GM19395 (cell line): Measurements from ENCODE around the gene FHAD1.
"Not testable (repeated sequence)": the region's sequence is repeated elsewhere in the genome, so short reads cannot be mapped to it uniquely, and the experiment has no call there.

Source experiments
- ATAC-seq: cut with Tn5 transposase; IDR thresholded peaks from one replicate; pipeline ENCODE4 v1.9.1; 2021; ENCODE audit warnings: mild to moderate bottlenecking, moderate library complexity; ENCODE audit not compliant: unreplicated experiment

The FHAD1 gene

DNA sequence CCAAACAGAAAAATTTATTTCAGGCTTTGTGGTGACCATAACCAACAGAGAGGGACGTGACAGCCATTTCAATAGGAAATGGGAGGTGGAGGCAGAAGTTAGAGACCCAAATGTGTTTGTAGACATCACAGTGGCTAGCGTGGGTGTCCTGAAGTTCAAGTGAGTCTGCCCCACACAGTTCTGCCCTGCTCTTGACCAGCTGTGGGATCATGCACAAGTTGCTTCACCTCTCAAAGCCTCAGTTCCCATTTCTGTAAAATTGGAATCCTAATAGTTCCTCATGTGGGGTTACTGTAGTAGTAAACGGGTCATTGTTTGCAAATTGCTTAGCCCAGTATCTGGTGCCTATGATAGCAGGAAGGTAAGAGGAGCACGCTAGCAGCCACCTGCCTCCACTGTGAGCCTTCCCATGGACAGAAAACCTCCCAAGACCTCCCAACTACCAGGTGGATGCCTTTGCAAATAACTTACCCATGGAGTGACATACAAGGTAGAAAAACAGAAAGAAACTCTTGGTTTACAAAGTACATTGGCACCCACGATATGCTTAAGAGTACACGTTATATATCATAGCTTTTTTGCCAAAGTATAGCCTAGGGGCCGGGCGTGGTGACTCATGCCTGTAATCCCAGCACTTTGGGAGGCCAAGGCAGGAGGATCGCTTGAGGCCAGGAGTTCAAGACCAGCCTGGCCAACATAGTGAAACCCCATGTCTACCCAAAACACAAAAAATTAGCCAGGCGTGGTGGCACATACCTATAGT, 29.1 kb downstream of the FHAD1 start:
- ATAC-seq, result no peak

DNA sequence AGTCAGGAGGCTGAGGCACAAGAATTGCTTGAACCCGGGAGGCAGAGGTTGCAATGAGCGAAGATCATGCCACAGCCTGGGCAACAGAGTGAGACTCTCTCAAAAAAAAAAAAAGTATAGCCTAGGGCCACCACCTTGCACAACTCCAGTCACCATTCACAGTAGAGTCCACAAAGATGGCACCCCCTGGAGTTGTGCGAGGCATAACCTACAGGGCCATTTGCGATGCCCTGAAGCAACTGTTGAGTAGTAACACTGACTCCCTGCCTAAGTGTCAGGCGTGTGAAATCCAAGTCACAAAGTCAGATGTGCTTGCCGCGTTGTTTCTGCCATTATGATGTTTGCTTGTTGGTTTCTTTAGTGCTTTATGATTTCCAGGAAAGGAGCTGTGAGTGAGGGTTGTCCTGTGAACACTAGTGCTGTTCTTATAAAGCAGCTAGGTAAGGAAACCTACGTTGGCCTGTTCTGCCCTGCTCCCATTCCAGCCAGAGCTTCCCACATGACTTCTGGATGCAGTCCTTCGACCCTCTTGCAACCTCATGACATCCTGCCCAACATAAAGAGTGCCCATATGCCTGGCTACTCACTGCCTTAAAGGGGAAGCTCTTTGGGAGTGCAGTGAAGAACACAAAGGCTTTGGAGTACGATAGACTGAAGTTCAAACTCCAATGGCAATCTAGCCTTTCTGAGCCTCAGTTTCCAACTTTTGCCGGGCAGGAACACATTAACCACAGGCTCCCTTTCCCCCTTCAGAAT, 29.8 kb downstream of the FHAD1 start:
- no peak for ATAC-seq

DNA sequence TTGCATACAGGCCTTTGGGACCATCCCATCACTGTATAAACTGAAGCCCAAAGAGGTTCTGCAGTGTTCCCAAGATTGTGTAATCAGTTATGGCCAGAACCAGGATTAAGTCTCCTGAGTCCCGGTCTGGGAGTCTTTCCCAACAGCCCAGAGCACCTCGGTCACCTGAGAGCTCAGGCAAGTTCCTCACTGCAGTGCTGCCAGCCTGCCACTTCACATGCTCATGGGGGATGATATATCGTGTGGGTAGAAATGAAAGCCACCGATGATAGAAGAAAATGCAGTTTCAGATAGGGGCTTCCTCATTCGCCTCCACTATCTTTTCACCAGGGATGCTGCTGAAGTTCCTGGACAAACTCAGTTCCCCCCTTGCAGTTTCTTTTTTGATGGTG, 30.4 kb downstream of the FHAD1 start:
- no peak for ATAC-seq

DNA sequence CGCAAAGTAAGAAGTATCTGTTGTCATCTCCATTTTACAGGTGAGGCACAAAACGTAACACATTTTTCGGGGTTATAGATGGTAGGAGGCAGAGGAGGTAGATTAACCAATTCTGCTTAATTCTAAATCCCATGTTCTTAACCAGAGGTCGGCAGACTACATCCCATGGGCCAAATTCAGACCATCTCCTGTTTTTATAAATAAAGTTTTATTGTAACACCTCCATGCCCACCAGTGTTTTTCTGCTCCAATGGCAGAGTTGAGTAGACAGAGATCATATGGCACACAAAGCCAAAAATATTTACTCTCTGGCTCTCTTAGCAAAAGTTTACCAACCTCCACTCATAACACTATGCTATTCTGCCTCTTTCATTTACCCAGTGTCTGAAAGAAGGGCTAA, 30.9 kb downstream of the FHAD1 start:
- no peak for ATAC-seq

DNA sequence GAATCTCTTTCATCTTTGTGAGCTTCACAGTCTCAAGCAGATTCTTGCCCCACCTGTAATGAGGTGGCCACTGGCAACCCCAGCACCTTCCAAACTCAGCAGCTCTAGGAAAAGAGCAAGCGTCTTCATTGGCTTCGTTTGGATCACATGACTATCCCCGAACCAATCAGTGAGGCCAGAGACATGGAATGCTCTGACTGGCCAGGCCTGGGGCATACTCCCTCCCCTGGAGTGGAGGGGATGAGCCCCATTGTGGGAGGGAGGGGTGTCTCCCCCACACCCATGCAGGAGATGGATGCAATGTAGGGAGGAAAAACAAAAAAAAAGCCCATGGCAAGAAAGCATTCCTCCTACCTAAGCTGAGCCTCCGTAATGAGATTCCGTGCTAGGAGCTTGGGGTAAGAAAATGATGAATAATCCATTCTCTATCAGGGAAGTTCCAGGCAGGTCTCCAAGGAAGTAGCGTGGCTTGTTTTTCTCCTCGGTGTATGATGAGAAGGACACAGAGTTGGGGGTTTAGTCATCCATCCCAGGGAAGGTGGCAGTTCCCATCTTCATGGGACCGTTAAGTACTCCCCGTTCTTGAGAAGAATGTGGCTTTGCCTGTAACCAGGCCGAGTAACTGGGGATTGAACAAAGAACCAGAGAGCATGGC, 32.7 kb downstream of the FHAD1 start:
- ATAC-seq, result no peak

DNA sequence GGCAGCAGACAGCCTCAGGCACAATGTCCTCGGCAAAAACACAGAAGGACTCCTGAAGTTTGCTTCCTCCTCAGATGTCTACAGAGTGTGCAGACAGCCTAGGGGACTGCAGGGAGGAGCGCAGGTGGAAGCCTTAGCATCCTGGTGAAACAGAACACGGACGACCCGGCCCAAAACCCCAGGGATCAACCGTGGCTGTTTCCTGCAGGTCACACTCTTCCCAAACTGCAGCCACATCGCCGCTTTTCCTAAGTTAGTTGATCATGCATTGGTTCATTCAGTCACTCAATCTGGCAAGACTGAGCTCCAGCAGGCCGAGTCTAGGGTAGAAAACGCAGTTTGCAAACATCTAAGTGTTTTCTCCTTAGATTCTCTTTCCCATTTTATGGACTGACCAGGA, 33.4 kb downstream of the FHAD1 start:
- no peak for ATAC-seq

DNA sequence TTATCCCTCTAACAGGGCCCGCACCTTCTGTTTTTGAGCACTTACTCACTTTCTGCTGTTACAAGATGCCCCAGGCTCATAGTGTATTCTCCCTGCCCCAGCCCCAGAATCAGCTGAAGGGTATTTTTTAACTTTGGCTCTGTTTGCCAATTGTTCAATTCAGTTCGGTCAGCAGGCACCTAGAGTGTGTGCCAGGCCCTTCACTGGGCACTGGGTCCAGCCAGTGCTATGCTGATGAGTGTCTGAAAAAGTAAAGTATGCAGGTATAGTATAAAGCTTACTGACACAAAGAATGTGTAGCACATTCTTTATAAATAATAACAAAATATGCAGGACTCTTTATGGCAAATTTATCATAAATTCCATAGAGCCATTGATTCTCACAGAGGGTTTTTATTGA, 35.0 kb downstream of the FHAD1 start:
- ATAC-seq, result no peak

DNA sequence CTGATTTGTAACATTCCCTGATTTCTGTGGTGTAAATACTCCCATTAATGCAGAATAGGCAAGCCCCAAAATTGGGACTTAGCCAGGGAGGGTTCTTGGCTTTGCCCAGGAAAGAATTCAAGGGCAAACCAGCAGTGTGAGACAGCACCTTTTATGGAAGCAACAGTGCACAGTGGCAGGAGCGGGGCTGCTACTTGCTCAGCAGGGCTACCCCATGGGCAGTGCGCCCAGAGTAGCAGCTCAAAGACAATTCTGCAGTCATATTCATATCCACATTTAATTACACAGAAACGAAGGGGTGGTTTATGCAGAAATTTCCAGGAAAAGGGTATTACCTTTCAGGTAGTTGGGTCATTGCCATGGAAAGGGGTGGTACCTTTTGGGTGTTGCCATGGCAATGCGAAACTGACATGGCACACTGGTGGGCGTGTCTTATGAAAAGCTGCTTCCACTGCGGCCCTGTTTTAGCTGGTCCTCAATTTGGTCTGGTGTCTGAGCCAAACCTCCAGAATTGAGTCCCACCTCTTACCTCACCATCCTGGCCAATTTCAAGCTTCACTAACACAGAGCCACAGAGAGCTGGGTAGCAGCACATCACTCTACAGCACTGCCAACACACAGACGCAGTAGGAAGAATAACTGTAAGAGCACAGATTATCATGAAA, 35.9 kb downstream of the FHAD1 start:
- no peak for ATAC-seq

DNA sequence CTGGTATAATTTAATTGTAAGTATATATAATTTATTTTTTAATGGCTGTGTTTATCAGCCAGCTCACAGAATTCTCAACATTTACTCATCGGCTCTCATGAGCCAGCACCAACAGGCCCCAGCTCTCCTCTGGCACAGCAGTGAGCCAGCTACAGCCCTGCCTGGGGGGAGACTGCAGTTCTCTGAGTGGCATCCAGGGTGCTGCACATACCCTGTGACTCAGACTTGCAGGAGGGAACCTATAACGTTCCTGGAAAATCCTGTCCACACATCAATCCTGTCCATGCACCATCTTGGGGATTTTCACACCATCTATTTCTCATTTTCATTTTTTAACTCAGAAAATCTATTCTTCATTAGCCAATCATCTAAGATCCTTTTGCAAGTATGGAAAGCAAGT, 36.5 kb downstream of the FHAD1 start:
- no peak for ATAC-seq

DNA sequence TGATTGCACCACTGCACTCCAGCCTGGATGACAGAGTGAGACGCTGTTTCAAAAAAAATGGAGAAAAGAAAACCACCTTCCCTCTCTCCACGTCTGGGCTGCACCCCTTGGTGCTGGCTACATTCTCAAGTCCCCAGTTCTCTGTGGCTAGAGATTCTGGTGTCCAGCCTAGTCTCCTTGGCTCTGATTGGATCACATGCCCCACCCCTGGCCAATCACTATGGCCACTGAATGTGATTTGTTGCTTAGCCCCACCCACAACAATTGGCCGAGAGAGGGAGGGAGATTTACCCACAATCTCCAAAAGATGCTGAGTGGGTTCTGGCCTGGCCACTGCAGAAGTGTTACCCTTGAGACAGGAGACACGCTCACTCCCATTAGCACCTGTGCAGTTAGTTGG, 39.4 kb downstream of the FHAD1 start:
- no peak for ATAC-seq

DNA sequence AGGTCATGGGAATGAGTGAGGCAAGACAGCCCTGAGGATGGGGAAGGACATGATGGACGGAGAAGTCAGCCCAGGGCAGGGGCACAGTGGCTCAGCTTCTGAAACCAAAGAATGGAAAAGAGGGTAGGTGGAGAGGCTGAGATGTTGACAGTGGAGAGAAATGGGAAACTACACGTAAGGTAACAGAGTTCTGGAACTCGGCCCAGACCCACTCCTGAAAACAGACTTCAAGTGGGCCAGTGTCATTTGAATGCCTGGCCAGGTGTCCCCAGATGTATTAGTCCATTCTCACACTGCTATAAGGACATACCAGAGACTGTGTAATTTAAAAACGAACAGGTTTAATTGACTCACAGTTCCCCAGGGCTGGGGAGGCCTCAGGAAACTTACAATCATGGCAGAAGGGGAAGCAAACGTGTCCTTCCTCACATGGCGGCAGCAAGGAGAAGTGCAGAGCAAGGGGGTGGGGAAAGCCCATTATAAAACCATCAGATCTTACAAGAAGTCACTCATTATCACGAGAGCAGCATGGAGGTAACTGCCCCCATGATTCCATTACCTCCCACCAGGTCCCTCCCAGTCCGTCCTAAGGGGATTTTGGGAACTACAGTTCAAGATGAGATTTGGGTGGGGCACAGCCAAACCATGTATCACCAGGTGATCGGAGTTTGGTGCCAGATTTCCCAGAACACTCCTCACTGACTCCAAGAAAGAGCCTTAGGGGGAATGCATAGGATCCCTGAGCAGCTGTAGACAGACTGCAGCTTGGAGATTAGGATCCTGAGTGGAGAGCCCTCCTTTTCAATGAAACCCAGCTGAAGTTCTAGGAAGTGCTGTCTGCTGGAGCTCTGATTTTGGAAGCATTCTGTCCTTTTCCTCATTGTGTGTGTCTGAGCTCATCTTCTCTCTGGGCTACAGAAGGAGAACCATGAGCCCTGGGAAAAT, 40.3 kb downstream of the FHAD1 start:
- ATAC-seq, result no peak

DNA sequence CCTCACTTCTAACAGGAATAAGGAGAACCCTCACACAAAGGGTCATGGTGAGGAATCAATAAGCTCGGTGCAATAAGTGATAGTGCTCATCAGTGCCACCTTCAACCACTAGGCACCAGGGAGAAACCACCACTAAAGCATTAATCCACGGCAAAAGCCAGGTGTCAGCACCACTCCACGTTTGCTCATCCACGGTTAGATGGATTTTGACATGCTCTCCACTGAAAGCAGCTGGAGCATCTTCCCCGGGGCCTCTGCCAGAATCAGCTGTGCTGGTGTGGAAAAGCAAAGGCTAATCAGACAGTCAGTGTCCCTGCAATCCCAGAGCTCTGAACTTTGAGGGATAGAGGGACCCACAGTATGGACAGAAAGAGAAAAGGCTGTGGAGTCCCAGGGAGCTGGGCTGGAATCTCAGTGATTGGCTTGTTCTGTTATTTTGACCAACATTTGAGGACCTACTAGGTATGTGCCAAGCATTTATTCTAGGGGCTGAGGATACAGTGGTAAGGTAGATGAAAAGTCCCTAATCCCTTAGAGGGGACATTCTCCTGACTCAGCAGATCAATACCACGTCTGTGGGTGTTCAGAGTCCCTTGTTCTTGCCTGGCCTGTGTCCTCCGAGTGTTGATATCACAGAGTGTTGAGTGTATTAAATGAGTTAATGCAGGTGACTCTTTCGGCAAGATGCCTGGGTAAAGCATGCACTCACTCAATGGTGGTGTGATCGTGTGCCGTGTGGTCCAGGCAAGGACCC, 41.3 kb downstream of the FHAD1 start:
- ATAC-seq, result no peak

DNA sequence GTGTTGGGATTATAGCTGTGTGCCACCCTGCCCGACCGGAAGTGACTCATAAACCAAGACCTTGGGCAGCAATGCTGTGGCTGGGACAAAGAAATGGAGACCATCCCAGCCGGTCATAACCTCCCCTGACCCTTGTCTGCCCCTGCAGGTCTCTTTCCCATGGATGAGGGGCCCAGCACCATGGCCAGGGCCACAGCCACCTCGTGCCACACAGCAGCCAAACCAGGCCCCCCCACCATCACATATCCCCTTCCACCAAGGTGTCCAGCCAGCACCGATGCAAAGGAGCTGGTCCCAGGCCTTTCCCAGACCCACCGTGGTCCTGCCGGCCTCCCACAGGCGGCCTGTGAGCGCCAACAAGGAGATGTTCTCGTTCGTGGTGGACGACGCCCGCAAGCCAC, 42.2 kb downstream of the FHAD1 start:
- ATAC-seq, result no peak

DNA sequence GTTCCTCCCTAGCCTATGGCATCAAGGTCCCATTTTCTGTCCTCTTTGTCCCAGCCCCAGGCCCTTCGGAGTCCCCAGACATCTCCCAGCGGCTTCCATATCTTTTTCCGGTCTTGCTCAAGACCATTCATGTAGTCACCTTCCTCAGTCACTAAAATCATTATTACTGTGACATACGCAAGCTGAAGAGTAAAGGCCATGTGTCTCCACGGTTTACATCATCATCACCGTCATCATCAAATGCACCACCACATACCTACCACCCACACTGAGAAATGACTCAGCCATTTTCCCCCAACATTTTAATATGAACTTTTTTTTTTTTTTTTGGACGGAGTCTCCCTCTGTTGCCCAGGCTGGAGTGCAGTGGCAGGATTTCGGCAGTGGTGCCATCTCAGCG, 43.4 kb downstream of the FHAD1 start:
- ATAC-seq, result no peak

DNA sequence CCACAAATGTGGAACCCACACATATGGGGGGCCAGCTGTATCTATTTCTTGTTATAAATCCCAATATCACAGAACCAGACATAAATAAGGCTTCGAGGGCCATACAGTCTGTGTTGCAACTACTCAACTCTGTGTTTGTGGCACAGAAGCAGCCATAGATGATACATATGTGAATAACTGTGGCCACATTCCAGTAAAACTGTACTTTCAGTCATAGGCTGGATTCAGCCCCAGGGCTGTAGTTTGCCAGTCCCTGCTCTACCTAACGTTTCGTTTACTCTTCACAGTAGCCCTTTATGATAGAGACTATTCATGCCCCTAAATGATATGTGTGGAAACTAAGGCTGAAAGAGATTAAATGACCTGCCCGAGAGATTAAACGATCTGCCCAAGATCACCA, 48.7 kb downstream of the FHAD1 start:
- ATAC-seq, result no peak

DNA sequence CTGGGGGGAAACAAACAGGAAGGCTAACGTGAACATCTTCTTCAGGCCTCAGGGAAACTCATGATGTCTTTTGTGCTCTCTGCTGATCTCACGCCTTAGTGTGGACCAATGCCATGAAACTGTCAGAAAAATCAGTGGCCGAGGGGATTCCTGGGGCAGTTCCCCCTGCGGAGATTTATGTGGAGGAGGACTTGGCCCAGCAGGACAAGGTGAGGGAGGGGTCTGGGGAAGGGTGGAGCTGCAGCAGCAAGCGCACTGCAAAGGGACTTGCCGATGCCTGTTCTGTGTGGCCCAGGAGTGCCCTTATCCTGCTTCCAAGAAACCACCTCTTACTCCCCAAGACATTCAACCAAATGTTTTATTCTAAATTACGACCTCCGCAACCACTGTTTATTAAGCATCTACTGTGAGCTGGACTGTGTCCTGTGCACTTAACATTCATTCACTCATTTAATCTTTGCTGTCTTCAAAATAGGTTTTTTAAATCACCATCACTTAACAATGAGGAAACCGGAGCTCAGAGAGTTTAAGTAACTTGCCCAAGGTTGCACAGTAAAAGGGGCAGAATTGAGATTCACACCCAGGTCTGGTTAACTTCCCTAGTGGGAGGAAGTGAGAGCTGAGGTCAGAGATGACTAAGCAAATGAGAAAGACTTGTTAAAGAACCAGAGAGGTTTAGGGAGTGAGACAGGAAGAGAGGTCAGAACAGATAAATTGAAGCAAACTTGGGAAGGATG, 49.7 kb downstream of the FHAD1 start:
- no peak for ATAC-seq

DNA sequence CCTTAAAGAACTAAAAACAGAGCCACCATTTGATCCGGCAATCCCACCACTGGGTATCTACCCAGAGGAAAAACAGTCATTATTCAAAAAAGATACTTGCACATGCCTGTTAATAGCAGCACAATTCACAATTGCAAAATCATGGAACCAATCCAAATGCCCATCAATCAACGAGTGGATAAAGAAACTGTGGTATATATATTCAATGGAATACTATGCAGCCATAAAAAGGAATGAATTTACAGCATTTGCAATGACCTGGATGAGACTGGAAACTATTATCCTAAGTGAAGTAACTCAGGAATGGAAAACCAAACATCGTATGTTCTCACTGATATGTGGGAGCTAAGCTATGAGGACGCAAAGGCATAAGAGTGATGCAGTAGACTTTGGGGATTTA, 51.0 kb downstream of the FHAD1 start:
- ATAC-seq, result not testable (repeated sequence)

DNA sequence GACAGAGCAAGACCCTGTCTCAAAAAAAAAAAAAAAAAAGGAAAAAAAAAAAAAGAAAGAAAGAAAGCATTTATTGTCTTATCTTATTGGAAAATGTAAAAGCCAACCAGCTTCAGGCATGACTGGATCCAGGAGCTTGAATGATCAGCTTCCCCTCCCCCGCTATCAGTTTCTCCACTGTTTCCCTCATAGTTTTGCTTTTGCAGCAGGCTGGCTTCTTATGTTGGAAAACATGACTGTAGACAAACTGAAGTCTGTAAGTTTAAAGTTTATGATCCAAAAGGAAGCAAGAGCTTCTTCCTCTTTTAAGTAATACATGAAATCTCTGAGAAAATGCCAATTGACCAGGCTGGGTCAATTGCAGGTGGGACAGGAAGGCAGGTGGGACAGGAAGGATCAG, 52.2 kb downstream of the FHAD1 start:
- no peak for ATAC-seq

DNA sequence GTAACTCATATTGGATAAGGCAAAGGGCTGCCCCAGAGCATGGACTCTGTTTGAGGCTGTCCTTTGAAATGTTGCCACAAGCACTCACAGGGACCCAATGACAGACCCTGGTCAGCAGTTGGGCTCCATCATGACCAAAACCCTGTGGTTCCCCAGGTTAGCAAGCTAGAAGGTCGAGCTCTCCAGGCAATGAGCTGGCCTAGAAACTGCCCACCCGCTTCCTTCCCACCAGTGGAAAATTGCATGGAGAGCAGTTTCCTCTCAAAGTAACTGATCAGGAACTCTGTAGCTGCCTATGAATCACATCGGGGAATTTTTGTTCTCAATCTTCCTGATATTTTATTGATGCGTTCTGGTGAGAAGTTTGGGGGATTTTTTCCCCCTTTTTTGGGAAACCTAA, 52.8 kb downstream of the FHAD1 start:
- ATAC-seq, result no peak
